HCT116 (cell line): ENCODE data around the gene DPEP3. TPM values are rescaled to one million over a fixed set of nuclear protein-coding genes. Genes with fewer than 3 reads are reported as not detected.

Experiments
- ATAC-seq: fragments of 200-7000 bp; cut with Tn5 transposase; 2 replicates; pipeline ENCODE4 v1.9.1; 2020; ENCODE audit warnings: mild to moderate bottlenecking, moderate library complexity
- BruUV-seq: library from RNA; stranded (reverse); fragments of 400-500 nt; replicated peaks from 2 replicates; lab custom pipeline; 2021; lab: Mats Ljungman, UMichigan
- CTCF ChIA-PET: fragments of 300-600 bp; sonication (Branson Sonifier 250); formaldehyde crosslinking; loops from one replicate; lab custom pipeline; 2021; ENCODE audit warnings: antibody characterized with exemption; lab: Charles Lee
- POLR2A ChIA-PET: fragments of 300-600, 350-600 bp; sonication (Branson Sonifier 250); formaldehyde crosslinking; loops from one replicate; lab custom pipeline; 2021; ENCODE audit warnings: antibody characterized with exemption; lab: Charles Lee
- RAD21 ChIA-PET, 2 experiments: fragments of 300-600 bp; sonication (Branson Sonifier 250); formaldehyde crosslinking; loops; one replicate each; lab custom pipeline; 2023; ENCODE audit warnings: low total read pairs in 2 of 2; ENCODE audit not compliant: uncharacterized antibody in 2 of 2, unreplicated experiment in 2 of 2, low non-redundant PET in 1 of 2; lab: Charles Lee
- DNase-seq: peaks from one replicate; pipeline ENCODE4 v3.0.0-alpha.2; 2010; ENCODE audit warnings: low read depth, low spot score
- H2AFZ ChIP-seq: fragments of 200-600 bp; shearing (Covaris generic), sonication (generic); 2 replicates; pipeline ENCODE4 v1.6.1; 2017; ENCODE audit warnings: low read depth, mixed run types, mixed read lengths, antibody characterized with exemption, low read length; ENCODE audit not compliant: poor library complexity, severe bottlenecking
- H3K27ac ChIP-seq: 2 replicates; pipeline ENCODE4 v1.5.1; 2012; ENCODE audit warnings: low read depth, low read length
- H3K27me3 ChIP-seq: fragments of 200-600 bp; sonication (generic); 2 replicates; pipeline ENCODE4 v1.6.1; 2016; ENCODE audit warnings: mixed run types, low read length, mixed read lengths; ENCODE audit not compliant: insufficient read depth
- H3K36me3 ChIP-seq, 2 experiments: fragments of 200-500 bp in 1 of 2; fragments of 200-600 bp in 1 of 2; sonication (Bioruptor generic) in 1 of 2; sonication (generic) in 1 of 2; 2 replicates each; pipeline versions ENCODE4 v1.5.1 to v1.6.1; 2014 to 2016; ENCODE audit warnings: low read length in 2 of 2, inconsistent platforms in 1 of 2, mixed read lengths in 1 of 2, mixed run types in 1 of 2; ENCODE audit not compliant: insufficient read depth in 2 of 2, control insufficient read depth in 1 of 2
- H3K4me1 ChIP-seq, 2 experiments: fragments of 200-600 bp in 1 of 2; sonication (generic) in 1 of 2; 2 replicates each; pipeline versions ENCODE4 v1.5.1 to v1.6.1; 2012 to 2017; ENCODE audit warnings: low read length in 2 of 2, inconsistent platforms in 1 of 2, mild to moderate bottlenecking in 1 of 2, mixed read lengths in 1 of 2, mixed run types in 1 of 2, moderate library complexity in 1 of 2; ENCODE audit not compliant: insufficient read depth in 2 of 2, control insufficient read depth in 1 of 2
- H3K4me2 ChIP-seq: fragments of 200-600 bp; sonication (generic); 2 replicates; pipeline ENCODE4 v1.6.1; 2017; ENCODE audit warnings: mixed run types, low read length, mixed read lengths
- H3K4me3 ChIP-seq, 2 experiments: fragments of 200-600 bp in 1 of 2; sonication (generic) in 1 of 2; replicated peaks in 1 of 2; 2 replicates each; pipeline ENCODE4 v1.5.1; 2011 to 2016; ENCODE audit warnings: low read length in 2 of 2, control low read depth in 1 of 2, low read depth in 1 of 2, mild to moderate bottlenecking in 1 of 2, mixed read lengths in 1 of 2, mixed run types in 1 of 2
- H3K79me2 ChIP-seq: fragments of 200-600 bp; sonication (generic); 2 replicates; pipeline ENCODE4 v1.6.1; 2017; ENCODE audit warnings: mild to moderate bottlenecking, mixed run types, low read length, moderate library complexity, mixed read lengths; ENCODE audit not compliant: insufficient read depth
- H3K9ac ChIP-seq: fragments of 200-600 bp; sonication (generic); 2 replicates; pipeline ENCODE4 v1.6.1; 2016; ENCODE audit warnings: low read length, mixed read lengths
- H3K9me2 ChIP-seq: fragments of 200-600 bp; sonication (generic), shearing (Covaris generic); 2 replicates; pipeline ENCODE4 v1.6.1; 2017; ENCODE audit warnings: mixed run types, mild to moderate bottlenecking, moderate library complexity; ENCODE audit not compliant: insufficient read depth
- H3K9me3 ChIP-seq, 2 experiments: fragments of 200-500 bp in 1 of 2; fragments of 200-600 bp in 1 of 2; sonication (Bioruptor generic) in 1 of 2; sonication (generic) in 1 of 2; 2 replicates each; pipeline ENCODE4 v1.6.1; 2014 to 2017; ENCODE audit warnings: low read length in 2 of 2, mixed read lengths in 2 of 2, inconsistent platforms in 1 of 2, low read depth in 1 of 2, mild to moderate bottlenecking in 1 of 2, mixed run types in 1 of 2, moderate library complexity in 1 of 2; ENCODE audit not compliant: control insufficient read depth in 1 of 2, insufficient read depth in 1 of 2
- H4K20me1 ChIP-seq: fragments of 200-600 bp; sonication (generic), shearing (Covaris generic); 2 replicates; pipeline ENCODE4 v1.6.1; 2017; ENCODE audit warnings: mixed run types, mild to moderate bottlenecking, moderate library complexity; ENCODE audit not compliant: insufficient read depth
- CBX3 ChIP-seq: IDR thresholded peaks from 2 replicates; pipeline ENCODE4 v1.6.1; 2012; ENCODE audit warnings: low read depth
- ELF1 ChIP-seq: IDR thresholded peaks from 2 replicates; pipeline ENCODE4 v1.6.1; 2012; ENCODE audit warnings: low read depth, borderline replicate concordance
- EZH2 ChIP-seq: fragments of 200-600 bp; sonication (generic); IDR thresholded peaks from 2 replicates; pipeline ENCODE4 v1.6.1; 2017; ENCODE audit warnings: antibody characterized with exemption, mixed run types
- FOSL1 ChIP-seq: IDR thresholded peaks from 2 replicates; pipeline ENCODE4 v1.6.1; 2012; ENCODE audit warnings: low read depth
- JUND ChIP-seq: IDR thresholded peaks from 2 replicates; pipeline ENCODE4 v1.6.1; 2012
- POLR2A ChIP-seq: IDR thresholded peaks from 2 replicates; pipeline ENCODE4 v1.7.0; 2011; ENCODE audit warnings: borderline replicate concordance; ENCODE audit not compliant: insufficient read depth, insufficient read length; ENCODE audit errors: extremely low read depth
- POLR2AphosphoS5 ChIP-seq: IDR thresholded peaks from 2 replicates; pipeline ENCODE4 v1.6.1; 2011; ENCODE audit warnings: mild to moderate bottlenecking, low read depth, low read length, moderate library complexity
- RAD21 ChIP-seq: IDR thresholded peaks from 2 replicates; pipeline ENCODE4 v1.6.1; 2012; ENCODE audit warnings: low read depth, mild to moderate bottlenecking
- SIN3A ChIP-seq: IDR thresholded peaks from 2 replicates; pipeline ENCODE4 v1.6.1; 2012; ENCODE audit warnings: low read depth
- YY1 ChIP-seq: IDR thresholded peaks from 2 replicates; pipeline ENCODE4 v1.6.1; 2011; ENCODE audit warnings: low read length, low read depth, moderate library complexity, mild to moderate bottlenecking; ENCODE audit not compliant: insufficient replicate concordance; ENCODE audit errors: extremely low read depth
- ZFX ChIP-seq: fragments of 450-650 bp; IDR thresholded peaks from 2 replicates; pipeline ENCODE4 v1.6.1; 2017
- ZNF274 ChIP-seq: fragments of 200-500 bp; sonication (Bioruptor generic); IDR thresholded peaks from 2 replicates; pipeline ENCODE4 v1.6.1; 2014; ENCODE audit warnings: mild to moderate bottlenecking, low read depth, low read length, inconsistent platforms
- intact Hi-C: fragments of 100-400 bp; cut with micrococcal nuclease; formaldehyde crosslinking; loops from 2 replicates; pipeline ENCODE4 v1.10.0; 2022
- total RNA-seq: library from RNA; stranded (reverse); gene quantifications from one replicate; pipeline ENCODE4 v1.2.1, GENCODE V29; 2021; ENCODE audit not compliant: unreplicated experiment
- TF ChIP-seq, protein P1 (sequence below), 3 experiments: fragments of 200-600 bp in 1 of 3; sonication (generic) in 1 of 3; IDR thresholded peaks in 2 of 3; conservative IDR thresholded peaks in 1 of 3; 2 replicates each; pipeline ENCODE4 v1.5.1; 2012 to 2017; ENCODE audit warnings: low read depth in 2 of 3, low read length in 2 of 3, antibody characterized with exemption in 1 of 3, borderline replicate concordance in 1 of 3, control low read depth in 1 of 3, mild to moderate bottlenecking in 1 of 3, mixed read lengths in 1 of 3, mixed run types in 1 of 3, moderate library complexity in 1 of 3; ENCODE audit not compliant: insufficient read depth in 1 of 3

The DPEP3 gene
- total RNA-seq, 1 experiment from 2014 or later, result not detected

- no peaks in the 10 kb centered on the region for H4K20me1 ChIP-seq
- ATAC-seq (no peak), DNase-seq (no peak)
- no peak overlapping the region for H3K9ac ChIP-seq
- no peaks in the 10 kb centered on the region for H3K36me3 ChIP-seq
- intact Hi-C loops, result no loop called here
- no TSS peak for BruUV-seq
- no peak overlapping the region for H3K27ac ChIP-seq
- H3K9me3 ChIP-seq, result no peaks in the 10 kb centered on the region
- CTCF ChIA-PET, result interaction anchor here (0.6 kb wide), 1 partner anchor 53 kb away, joined by 3 read pairs; no protein-coding TSS in a partner anchor
- no peaks in the 10 kb centered on the region for H3K27me3 ChIP-seq
- H3K9me2 ChIP-seq, result no peaks in the 10 kb centered on the region
- TF ChIP-seq POLR2A (no peak), CBX3 (no peak), FOSL1 (no peak), ZNF274 (no peak), JUND (no peak), ZFX (no peak), SIN3A (no peak), POLR2AphosphoS5 (no peak), EZH2 (no peak), YY1 (no peak), ELF1 (no peak), RAD21 (no peak)
- TF ChIP-seq, protein P1, sequence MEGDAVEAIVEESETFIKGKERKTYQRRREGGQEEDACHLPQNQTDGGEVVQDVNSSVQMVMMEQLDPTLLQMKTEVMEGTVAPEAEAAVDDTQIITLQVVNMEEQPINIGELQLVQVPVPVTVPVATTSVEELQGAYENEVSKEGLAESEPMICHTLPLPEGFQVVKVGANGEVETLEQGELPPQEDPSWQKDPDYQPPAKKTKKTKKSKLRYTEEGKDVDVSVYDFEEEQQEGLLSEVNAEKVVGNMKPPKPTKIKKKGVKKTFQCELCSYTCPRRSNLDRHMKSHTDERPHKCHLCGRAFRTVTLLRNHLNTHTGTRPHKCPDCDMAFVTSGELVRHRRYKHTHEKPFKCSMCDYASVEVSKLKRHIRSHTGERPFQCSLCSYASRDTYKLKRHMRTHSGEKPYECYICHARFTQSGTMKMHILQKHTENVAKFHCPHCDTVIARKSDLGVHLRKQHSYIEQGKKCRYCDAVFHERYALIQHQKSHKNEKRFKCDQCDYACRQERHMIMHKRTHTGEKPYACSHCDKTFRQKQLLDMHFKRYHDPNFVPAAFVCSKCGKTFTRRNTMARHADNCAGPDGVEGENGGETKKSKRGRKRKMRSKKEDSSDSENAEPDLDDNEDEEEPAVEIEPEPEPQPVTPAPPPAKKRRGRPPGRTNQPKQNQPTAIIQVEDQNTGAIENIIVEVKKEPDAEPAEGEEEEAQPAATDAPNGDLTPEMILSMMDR (IDR thresholded peaks at IDR 0.05 in 2 of 3, conservative IDR thresholded peaks at IDR 0.05 in 1 of 3; ENCODE audit: borderline replicate concordance in 1 of 3, insufficient read depth in 1 of 3, low read depth in 2 of 3, low read length in 2 of 3), result no peak
- POLR2A ChIA-PET, result no interaction called here
- H3K4me3 ChIP-seq, result no peak overlapping the region
- RAD21 ChIA-PET, result no interaction called here
- no peaks in the 10 kb centered on the region for H3K4me1 ChIP-seq
- no peak overlapping the region for H3K4me2 ChIP-seq
- no peaks in the 10 kb centered on the region for H3K79me2 ChIP-seq
- no peak overlapping the region for H2AFZ ChIP-seq
Measured at GRCh38 chr16:67987460-67988160, 7.3 kb upstream of the DPEP3 start.
